Esophagus squamous epithelium (tissue), 5 donors: ENCODE data around the gene SORL1. TPM values are rescaled to one million over a fixed set of nuclear protein-coding genes. Genes with fewer than 3 reads are reported as not detected.

Source experiments
- DNase-seq: peaks from one replicate; lab custom pipeline; 2025; lab: John Stamatoyannopoulos, UW
- H3K27ac ChIP-seq, 4 donors: fragments of 200-600 bp; sonication (generic); one replicate each; pipeline ENCODE4 v1.5.1; 2016 to 2019; ENCODE audit warnings: mild to moderate bottlenecking in 1 of 4
- H3K27me3 ChIP-seq, 4 donors: fragments of 200-600 bp; sonication (generic); 1 replicate in 3 of 4; 2 replicates in 1 of 4; pipeline versions ENCODE4 v1.5.1 to v1.6.0; 2017 to 2021; ENCODE audit warnings: antibody characterized with exemption in 1 of 4
- H3K36me3 ChIP-seq, 3 donors: fragments of 200-600 bp; sonication (generic); one replicate each; pipeline ENCODE4 v1.5.1; 2016 to 2019
- H3K4me1 ChIP-seq, 3 donors: fragments of 200-600 bp; sonication (generic); one replicate each; pipeline ENCODE4 v1.5.1; 2017 to 2019
- H3K4me3 ChIP-seq, 4 donors: fragments of 200-600 bp; sonication (generic); 1 replicate in 3 of 4; 2 replicates in 1 of 4; pipeline ENCODE4 v1.5.1; 2016 to 2019; ENCODE audit warnings: mild to moderate bottlenecking in 2 of 4, moderate library complexity in 1 of 4
- H3K9me3 ChIP-seq, 3 donors: fragments of 200-600 bp; sonication (generic); one replicate each; pipeline ENCODE4 v1.5.1; 2016 to 2019
- POLR2A ChIP-seq, 4 donors: fragments of 450-650 bp; IDR thresholded peaks; one replicate each; pipeline ENCODE4 v1.6.1; 2017; ENCODE audit warnings: antibody characterized with exemption in 4 of 4, mild to moderate bottlenecking in 4 of 4, moderate library complexity in 3 of 4
- WGBS, 2 donors: methylation state at CpG; one replicate each; pipeline ENCODE4 v1.1.5; 2018; 5-methylcytosine and 5-hydroxymethylcytosine counted together
- intact Hi-C: fragments of 100-400 bp; cut with DNase I; formaldehyde crosslinking; loops from one replicate; pipeline ENCODE4 v1.15.0; 2022
- total RNA-seq, 4 donors: library from RNA; depleted of rRNA; stranded (reverse); fragments of >200 nt; gene quantifications; one replicate each; pipeline ENCODE4 v1.1.0, GENCODE V29; 2016
- TF ChIP-seq, protein P1 (sequence below), 6 experiments: fragments of 450-650 bp in 4 of 6; fragments of 200-600 bp in 2 of 6; sonication (generic) in 2 of 6; IDR thresholded peaks; one replicate each; pipeline ENCODE4 v1.5.1; 2016 to 2019; ENCODE audit warnings: antibody characterized with exemption in 6 of 6, mild to moderate bottlenecking in 4 of 6, moderate library complexity in 4 of 6
- donor health status: DM: yes; HTN: yes; CAD: no.

The SORL1 gene
- total RNA-seq, 4 donors from 2014 or later, result 6.8 to 19.9 (median 16.3) TPM

DNA sequence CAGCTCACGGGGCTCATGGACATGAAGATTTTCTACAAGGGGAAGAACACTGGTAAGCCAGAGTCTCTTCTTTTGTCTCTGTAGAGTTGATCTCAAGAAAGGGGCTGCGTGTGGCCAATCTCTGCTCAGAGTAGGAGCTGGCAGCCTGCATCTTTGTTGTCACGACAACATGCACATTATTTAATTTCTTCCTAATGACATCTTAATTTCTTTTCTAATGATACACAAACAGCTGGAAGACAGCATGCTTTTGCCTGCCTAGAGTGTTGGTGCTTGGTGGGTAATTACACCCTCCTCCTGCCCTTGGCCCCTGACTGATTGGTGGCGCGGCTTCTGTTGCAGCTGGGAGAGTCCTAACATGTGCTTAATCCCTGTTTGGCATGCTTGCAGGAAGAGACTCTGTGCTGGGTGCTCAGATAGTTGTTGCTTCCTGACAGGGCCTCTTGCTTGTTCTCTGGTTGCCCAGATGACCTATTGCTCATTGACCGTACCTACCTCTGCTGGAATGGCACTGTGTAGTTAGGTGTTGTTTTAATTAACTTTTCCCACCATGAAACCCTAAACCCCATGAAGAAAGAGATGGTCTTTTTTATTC is 107.6 kb downstream of the SORL1 start:
- intact Hi-C loops, result no loop called here
- DNase-seq, result no peak
- Histone ChIP-seq H3K27ac (no peak overlapping the region), H3K36me3 (peaks cover 0 to 71% (median 0%) of the 10 kb centered on the region in 3 donors), H3K4me3 (no peak overlapping the region), H3K9me3 (no peaks in the 10 kb centered on the region), H3K4me1 (no peaks in the 10 kb centered on the region), H3K27me3 (no peaks in the 10 kb centered on the region)
- 84 to 86% methylated on average over 6 of the region's 6 CpGs for WGBS, 2 donors
- TF ChIP-seq, protein P1, sequence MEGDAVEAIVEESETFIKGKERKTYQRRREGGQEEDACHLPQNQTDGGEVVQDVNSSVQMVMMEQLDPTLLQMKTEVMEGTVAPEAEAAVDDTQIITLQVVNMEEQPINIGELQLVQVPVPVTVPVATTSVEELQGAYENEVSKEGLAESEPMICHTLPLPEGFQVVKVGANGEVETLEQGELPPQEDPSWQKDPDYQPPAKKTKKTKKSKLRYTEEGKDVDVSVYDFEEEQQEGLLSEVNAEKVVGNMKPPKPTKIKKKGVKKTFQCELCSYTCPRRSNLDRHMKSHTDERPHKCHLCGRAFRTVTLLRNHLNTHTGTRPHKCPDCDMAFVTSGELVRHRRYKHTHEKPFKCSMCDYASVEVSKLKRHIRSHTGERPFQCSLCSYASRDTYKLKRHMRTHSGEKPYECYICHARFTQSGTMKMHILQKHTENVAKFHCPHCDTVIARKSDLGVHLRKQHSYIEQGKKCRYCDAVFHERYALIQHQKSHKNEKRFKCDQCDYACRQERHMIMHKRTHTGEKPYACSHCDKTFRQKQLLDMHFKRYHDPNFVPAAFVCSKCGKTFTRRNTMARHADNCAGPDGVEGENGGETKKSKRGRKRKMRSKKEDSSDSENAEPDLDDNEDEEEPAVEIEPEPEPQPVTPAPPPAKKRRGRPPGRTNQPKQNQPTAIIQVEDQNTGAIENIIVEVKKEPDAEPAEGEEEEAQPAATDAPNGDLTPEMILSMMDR (IDR thresholded peaks at IDR 0.05), result no peak
- no peak for TF ChIP-seq POLR2A (IDR thresholded peaks at IDR 0.05)

- intact Hi-C loops, result no loop called here
Observed at GRCh38 chr11:121560236-121560635, 108.1 kb downstream of the SORL1 start.

GRCh38 chr11:121561240-121561639 is 109.1 kb downstream of the SORL1 start:
- no peaks in the 10 kb centered on the region for H3K4me1 ChIP-seq
- no peak overlapping the region for H3K27ac ChIP-seq
- intact Hi-C loops, result no loop called here
- 77 to 81% methylated on average over 4 to 5 of the region's 5 CpGs for WGBS, 2 donors
- TF ChIP-seq POLR2A (IDR thresholded peaks at IDR 0.05), result no peak
- TF ChIP-seq, protein P1 (IDR thresholded peaks at IDR 0.05), result no peak
- H3K4me3 ChIP-seq, result no peak overlapping the region
- H3K36me3 ChIP-seq, result peaks cover 0 to 69% (median 0%) of the 10 kb centered on the region in 3 donors
- H3K27me3 ChIP-seq, result no peaks in the 10 kb centered on the region
- DNase-seq, result no peak
- no peaks in the 10 kb centered on the region for H3K9me3 ChIP-seq

More at GRCh38 chr11:121560236-121560635, 108.1 kb downstream of the SORL1 start:
- TF ChIP-seq, protein P1 (IDR thresholded peaks at IDR 0.05), result no peak
- TF ChIP-seq POLR2A (IDR thresholded peaks at IDR 0.05), result no peak
- H3K9me3 ChIP-seq, result no peaks in the 10 kb centered on the region
- H3K4me1 ChIP-seq, result no peaks in the 10 kb centered on the region
- DNase-seq, result no peak
- H3K4me3 ChIP-seq, result no peak overlapping the region
- no peak overlapping the region for H3K27ac ChIP-seq
- H3K27me3 ChIP-seq, result no peaks in the 10 kb centered on the region
- H3K36me3 ChIP-seq, result peaks cover 0 to 71% (median 0%) of the 10 kb centered on the region in 3 donors

- H3K4me1 ChIP-seq, result no peaks in the 10 kb centered on the region
- no peak overlapping the region for H3K27ac ChIP-seq
- 80 to 82% methylated on average over 5 of the region's 5 CpGs for WGBS, 2 donors
Observed at GRCh38 chr11:121561716-121562115, 109.6 kb downstream of the SORL1 start.

DNA sequence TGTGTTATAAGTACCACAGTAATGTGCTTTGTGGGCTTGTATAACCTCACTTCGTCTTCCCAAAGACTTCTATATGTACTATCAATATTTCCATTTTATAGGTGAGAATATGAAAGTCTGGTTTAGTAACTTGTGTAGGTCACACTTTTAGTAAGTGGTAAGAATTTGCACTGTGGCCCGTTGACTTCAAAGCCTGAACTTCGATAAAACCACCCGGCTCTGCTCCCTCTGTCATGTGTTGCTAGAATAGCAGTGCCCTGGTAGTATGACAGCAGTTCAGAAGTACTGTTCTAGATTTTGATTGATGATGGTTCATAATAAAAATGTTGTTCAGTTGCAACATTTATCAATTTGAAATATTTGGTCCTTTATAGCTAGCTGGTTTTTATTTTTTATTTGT is 110.9 kb downstream of the SORL1 start:
- TF ChIP-seq, protein P1 (IDR thresholded peaks at IDR 0.05), result no peak
- no peak for TF ChIP-seq POLR2A (IDR thresholded peaks at IDR 0.05)
- Histone ChIP-seq H3K27ac (no peak overlapping the region), H3K9me3 (no peaks in the 10 kb centered on the region), H3K36me3 (peaks cover 0 to 70% (median 0%) of the 10 kb centered on the region in 3 donors), H3K27me3 (no peaks in the 10 kb centered on the region), H3K4me3 (no peak overlapping the region), H3K4me1 (no peaks in the 10 kb centered on the region)
- 77 to 87% methylated on average over 4 of the region's 4 CpGs for WGBS, 2 donors
- no peak for DNase-seq
- intact Hi-C loops, result no loop called here

More at GRCh38 chr11:121561716-121562115, 109.6 kb downstream of the SORL1 start:
- TF ChIP-seq, protein P1 (IDR thresholded peaks at IDR 0.05), result no peak
- TF ChIP-seq POLR2A (IDR thresholded peaks at IDR 0.05), result no peak
- Histone ChIP-seq H3K36me3 (peaks cover 0 to 69% (median 0%) of the 10 kb centered on the region in 3 donors), H3K4me3 (no peak overlapping the region), H3K27me3 (no peaks in the 10 kb centered on the region), H3K9me3 (no peaks in the 10 kb centered on the region)
- intact Hi-C loops, result no loop called here
- DNase-seq, result no peak
